ENCODE measurements around the gene EHMT1.

EHMT1 gene

DNA sequence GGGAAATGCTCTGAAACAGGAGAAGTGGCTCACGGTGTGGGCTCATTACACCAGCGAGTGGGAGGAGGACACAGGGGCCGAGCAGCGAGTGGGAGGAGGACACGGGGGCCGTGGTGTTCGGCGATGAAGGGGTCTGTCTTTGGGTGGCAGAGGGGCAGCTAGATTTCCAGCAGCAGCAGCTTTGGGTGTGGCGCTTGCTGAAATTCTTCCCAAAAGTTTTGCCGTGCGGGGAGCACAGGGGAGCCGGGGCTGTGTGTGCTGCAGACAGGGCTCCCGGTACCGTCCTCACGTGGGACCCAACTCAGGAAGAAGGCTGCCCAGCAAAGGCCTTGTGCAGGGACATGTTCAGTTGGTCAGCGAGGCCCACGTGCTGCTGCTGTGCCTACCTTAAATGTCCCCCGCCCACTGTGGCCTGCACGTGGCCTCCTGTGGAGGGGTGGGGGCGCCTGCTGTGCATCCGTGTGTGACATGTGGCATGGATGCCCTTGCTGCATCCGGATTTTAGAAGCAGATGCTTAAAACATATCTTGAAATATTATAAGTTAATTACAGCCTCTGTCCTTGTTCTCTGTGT is 134.5 kb downstream of the EHMT1 start:
- no peak overlapping the region for H2AFZ ChIP-seq
- no peaks in the 10 kb centered on the region for H3K27me3 ChIP-seq (ENCODE audit: control insufficient read depth, insufficient read depth, low read length)
- no peaks in the 10 kb centered on the region for H3K9me3 ChIP-seq (ENCODE audit: control insufficient read depth, low read length)
- TF ChIP-seq, protein P1, sequence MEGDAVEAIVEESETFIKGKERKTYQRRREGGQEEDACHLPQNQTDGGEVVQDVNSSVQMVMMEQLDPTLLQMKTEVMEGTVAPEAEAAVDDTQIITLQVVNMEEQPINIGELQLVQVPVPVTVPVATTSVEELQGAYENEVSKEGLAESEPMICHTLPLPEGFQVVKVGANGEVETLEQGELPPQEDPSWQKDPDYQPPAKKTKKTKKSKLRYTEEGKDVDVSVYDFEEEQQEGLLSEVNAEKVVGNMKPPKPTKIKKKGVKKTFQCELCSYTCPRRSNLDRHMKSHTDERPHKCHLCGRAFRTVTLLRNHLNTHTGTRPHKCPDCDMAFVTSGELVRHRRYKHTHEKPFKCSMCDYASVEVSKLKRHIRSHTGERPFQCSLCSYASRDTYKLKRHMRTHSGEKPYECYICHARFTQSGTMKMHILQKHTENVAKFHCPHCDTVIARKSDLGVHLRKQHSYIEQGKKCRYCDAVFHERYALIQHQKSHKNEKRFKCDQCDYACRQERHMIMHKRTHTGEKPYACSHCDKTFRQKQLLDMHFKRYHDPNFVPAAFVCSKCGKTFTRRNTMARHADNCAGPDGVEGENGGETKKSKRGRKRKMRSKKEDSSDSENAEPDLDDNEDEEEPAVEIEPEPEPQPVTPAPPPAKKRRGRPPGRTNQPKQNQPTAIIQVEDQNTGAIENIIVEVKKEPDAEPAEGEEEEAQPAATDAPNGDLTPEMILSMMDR (IDR thresholded peaks at IDR 0.05), result no peak
- H3K4me2 ChIP-seq (ENCODE audit: low read length), result no peak overlapping the region
- no peaks in the 10 kb centered on the region for H3K36me3 ChIP-seq (ENCODE audit: control insufficient read depth, insufficient read depth, low read length)
- no peak overlapping the region for H3K9ac ChIP-seq
- H3K79me2 ChIP-seq, result no peaks in the 10 kb centered on the region
- H3K4me1 ChIP-seq, result no peaks in the 10 kb centered on the region
- H3K27ac ChIP-seq, result no peak overlapping the region
- H3K4me3 ChIP-seq (ENCODE audit: low read depth, low read length), result no peak overlapping the region

DNA sequence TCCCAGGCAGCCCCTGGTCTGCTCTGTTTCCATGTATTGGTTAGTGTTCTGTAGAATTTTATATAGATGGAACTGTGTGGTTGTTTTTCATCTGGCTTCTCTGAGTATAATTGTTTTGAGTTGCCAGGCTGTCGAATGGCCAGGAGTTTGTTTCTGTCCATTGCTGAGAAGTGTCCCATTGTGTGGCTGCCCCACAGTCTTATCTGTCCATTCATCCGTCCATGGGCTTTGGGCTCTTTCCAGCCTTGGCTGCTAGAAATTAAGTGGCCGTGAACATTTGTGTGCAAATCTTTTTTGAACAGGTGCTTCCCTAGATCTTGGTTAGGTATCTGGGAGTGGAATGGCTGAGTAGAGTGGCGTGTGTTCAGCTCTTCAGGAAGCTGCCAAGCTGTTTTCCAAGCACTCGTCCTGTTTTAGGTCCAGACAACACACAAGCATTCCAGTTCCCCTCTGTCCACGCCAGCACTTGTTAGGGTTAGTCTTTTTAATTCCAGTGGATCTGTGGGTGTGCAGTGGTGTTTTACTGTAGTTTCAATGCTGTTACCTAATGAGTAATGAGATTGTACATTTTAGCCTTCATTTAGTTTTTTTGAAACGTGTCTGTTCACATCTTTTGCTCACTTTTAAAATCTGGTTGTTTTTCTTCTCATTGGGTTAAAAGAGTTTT is 136.6 kb downstream of the EHMT1 start:
- H3K27ac ChIP-seq, result no peak overlapping the region
- no peaks in the 10 kb centered on the region for H3K36me3 ChIP-seq (ENCODE audit: control insufficient read depth, insufficient read depth, low read length)
- H3K9me3 ChIP-seq (ENCODE audit: control insufficient read depth, low read length), result no peaks in the 10 kb centered on the region
- H2AFZ ChIP-seq, result no peak overlapping the region
- H3K79me2 ChIP-seq, result no peaks in the 10 kb centered on the region
- TF ChIP-seq, protein P1 (IDR thresholded peaks at IDR 0.05), result no peak
- no peak overlapping the region for H3K9ac ChIP-seq
- H3K4me2 ChIP-seq (ENCODE audit: low read length), result no peak overlapping the region
- no peaks in the 10 kb centered on the region for H3K4me1 ChIP-seq
- H3K4me3 ChIP-seq (ENCODE audit: low read depth, low read length), result no peak overlapping the region
- no peaks in the 10 kb centered on the region for H3K27me3 ChIP-seq (ENCODE audit: control insufficient read depth, insufficient read depth, low read length)

DNA sequence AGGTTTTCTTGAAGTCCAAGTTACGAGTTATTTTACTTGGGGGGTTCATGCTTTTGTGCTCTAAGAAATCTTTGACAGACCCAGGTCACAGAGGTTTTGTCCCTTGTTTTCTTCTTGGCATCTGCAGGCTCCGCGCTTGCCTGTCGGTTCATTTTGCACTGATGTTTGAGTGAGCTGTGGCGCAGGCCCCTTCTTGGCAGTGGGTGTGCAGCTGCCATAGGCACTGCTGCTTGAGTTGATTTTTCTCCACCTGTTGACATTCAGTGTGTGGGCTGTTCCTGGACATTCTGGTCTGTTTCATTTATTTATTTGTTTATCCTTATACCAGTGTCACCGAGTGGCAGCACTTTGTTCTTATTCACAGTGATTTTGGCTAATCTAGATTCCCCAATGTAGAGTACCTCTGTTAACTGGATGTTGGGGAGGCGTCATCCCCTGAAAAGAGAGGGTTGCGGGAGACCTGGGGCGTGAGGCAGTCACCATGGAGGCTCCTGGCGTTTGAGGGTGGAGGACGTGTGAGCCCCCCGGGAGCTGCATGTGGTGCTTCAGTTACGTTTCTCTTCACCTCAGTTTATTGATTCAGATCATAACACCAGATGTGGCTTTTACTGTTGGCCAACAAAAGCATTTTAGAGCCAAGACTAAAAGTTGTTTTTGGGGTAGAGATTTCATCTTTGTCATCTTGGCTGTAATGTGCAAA is 137.4 kb downstream of the EHMT1 start:
- Histone ChIP-seq H3K27me3 (ENCODE audit: control insufficient read depth, insufficient read depth, low read length) (no peaks in the 10 kb centered on the region), H3K9ac (no peak overlapping the region), H2AFZ (no peak overlapping the region), H3K36me3 (ENCODE audit: control insufficient read depth, insufficient read depth, low read length) (no peaks in the 10 kb centered on the region), H3K4me1 (no peaks in the 10 kb centered on the region), H3K4me2 (ENCODE audit: low read length) (no peak overlapping the region), H3K4me3 (ENCODE audit: low read depth, low read length) (no peak overlapping the region), H3K27ac (no peak overlapping the region), H3K9me3 (ENCODE audit: control insufficient read depth, low read length) (no peaks in the 10 kb centered on the region), H3K79me2 (no peaks in the 10 kb centered on the region)
- TF ChIP-seq, protein P1 (IDR thresholded peaks at IDR 0.05), result no peak

DNA sequence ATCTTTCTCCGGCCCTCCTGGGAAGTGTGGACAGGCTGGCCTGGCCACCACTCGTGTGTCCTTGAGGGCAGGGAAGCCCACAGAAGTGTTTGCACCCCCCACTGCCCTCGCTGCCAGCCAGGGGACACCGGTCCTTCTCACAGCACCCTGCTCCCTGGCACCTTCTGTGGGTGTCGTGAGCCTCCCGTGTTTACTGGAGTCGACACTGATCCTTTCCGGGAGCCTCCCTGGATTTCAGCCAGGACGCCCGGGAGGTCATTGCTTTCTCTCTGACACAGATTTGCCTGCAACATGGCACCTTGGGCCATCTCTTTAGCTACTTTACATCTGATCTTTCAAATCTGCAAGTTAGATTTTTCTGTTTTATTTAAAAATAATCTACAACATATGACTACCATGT is 138.3 kb downstream of the EHMT1 start:
- Histone ChIP-seq H3K4me1 (no peaks in the 10 kb centered on the region), H2AFZ (no peak overlapping the region), H3K4me2 (ENCODE audit: low read length) (no peak overlapping the region), H3K9me3 (ENCODE audit: control insufficient read depth, low read length) (no peaks in the 10 kb centered on the region), H3K4me3 (ENCODE audit: low read depth, low read length) (no peak overlapping the region), H3K36me3 (ENCODE audit: control insufficient read depth, insufficient read depth, low read length) (no peaks in the 10 kb centered on the region), H3K79me2 (no peaks in the 10 kb centered on the region), H3K9ac (no peak overlapping the region), H3K27me3 (ENCODE audit: control insufficient read depth, insufficient read depth, low read length) (no peaks in the 10 kb centered on the region), H3K27ac (no peak overlapping the region)
- TF ChIP-seq, protein P1 (IDR thresholded peaks at IDR 0.05), result no peak
